Activated T-cell treated with anti-CD3 and anti-CD28 coated beads for 24 hours (primary cell): Measurements from ENCODE around the gene RBMS1.

Experiments
- DNase-seq: peaks from one replicate; pipeline ENCODE4 v3.0.0-alpha.2; 2020; ENCODE audit warnings: low read depth

RBMS1 gene

DNA sequence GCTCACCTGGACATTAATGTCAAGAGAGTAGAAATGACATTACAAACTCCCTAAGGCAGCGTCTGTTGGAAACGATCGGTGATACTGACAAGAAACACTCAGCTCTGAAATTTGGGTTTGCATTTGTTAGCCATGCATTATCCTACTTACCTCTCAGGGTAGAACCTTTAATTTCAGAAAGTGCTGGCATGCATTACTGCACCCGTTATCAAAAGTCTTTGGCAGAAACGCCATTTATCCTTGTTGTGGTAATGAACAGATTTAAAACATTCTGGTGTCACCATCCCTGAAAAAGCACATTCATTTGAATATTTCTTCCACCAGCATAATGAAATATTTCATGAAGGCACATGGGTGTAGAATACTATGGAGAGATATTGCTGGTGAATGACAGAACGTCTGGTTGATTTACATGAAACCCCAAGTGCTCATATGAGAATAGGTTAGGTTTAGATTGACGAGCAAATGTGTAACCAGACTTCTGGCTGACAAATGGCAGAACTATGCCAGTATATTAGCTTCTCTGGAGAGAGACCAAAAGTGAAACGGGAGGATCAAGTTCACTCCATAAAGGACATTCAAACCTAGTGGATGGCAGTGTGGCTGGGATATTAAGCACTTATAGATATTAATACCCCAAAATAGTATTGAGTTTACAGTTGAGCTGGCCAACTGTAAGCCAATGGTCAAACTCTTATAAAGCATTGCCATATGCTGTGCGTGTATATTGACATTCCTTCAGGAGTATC, 240.0 kb downstream of the RBMS1 start:
- DNase-seq = no peak

DNA sequence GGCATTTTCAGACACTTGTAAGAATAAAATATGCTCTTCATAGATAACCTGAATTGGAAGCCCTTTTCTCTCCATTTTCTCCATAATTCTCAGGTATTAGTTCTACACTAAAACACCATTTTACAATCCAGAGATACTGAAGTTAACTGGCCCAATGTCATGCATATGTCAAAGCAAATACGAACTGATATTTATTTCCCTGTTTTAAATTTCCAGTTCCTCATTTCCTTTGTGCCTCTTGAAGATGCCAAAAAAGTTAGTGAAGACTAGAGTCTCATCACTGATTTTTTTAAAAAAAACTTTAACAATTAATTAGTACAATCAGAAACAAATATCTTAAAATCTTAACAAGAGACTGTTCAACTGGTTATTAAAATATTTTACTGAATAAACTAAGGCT, 240.7 kb downstream of the RBMS1 start:
- DNase-seq = no peak

DNA sequence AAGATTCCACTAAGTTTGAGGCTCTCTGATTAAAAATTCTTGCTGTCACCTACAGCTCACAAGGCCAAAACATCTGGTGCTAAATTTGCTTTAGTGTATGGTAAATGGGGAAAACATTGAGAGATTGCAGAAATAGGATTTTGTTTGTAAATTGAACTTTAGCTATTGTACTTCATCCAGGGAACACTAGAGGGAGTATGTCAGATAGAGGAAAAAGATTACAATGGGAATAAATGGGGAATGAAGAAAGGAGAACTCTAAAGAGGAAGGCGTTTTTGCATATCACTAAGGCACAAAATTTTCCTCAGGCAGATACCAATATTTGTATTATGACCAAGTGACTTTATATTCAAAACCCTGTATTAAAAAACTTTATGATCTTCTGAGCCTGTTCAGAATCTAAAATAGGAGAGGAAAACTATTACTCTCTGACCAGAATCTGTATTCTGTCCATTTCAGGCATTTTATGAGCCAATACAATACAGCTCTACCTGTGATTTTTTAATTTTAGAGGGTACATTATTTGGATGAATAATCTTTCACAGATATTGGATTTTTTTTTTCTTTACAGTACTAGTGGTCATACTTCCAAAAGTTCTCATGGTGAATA, 241.2 kb downstream of the RBMS1 start:
- no peak for DNase-seq

DNA sequence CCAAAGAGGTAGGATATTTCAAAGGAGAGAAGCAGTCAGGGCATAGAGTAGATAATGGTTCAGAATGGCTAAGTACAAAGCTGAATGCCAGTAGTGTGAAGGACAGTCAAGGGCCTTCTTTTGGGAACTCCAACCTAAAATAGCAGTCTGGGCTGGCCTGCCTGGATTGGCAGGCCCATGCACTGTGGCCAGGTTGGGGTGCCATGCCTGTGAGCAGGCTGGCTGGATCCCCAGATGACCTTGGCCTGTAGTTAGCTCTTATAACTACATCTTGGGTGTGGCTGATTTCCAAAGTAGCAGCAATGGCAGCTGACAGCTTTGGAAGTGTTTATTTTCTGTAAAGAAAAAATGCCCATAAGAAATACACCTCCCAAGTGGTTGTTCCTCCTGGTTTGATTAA, 242.0 kb downstream of the RBMS1 start:
- DNase-seq = no peak

DNA sequence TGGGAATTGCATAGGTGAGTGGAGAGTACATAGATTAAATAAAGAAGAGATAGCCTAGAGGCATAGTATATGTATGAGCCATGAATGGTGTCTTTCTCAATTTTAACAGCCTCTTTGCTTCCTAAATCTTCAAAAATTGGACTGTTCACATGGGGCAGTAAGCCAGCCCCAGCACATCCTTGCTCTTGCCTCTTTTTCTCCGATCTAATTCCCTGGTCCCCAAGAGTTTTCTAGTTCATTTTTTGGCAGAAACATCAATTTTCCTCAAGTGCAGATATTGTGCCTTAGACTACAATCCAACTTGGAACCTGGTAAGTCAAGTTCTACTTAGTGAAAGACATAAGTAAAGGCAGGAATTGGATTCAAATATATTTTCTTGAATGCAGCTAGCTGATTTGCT, 243.7 kb downstream of the RBMS1 start:
- DNase-seq = no peak

DNA sequence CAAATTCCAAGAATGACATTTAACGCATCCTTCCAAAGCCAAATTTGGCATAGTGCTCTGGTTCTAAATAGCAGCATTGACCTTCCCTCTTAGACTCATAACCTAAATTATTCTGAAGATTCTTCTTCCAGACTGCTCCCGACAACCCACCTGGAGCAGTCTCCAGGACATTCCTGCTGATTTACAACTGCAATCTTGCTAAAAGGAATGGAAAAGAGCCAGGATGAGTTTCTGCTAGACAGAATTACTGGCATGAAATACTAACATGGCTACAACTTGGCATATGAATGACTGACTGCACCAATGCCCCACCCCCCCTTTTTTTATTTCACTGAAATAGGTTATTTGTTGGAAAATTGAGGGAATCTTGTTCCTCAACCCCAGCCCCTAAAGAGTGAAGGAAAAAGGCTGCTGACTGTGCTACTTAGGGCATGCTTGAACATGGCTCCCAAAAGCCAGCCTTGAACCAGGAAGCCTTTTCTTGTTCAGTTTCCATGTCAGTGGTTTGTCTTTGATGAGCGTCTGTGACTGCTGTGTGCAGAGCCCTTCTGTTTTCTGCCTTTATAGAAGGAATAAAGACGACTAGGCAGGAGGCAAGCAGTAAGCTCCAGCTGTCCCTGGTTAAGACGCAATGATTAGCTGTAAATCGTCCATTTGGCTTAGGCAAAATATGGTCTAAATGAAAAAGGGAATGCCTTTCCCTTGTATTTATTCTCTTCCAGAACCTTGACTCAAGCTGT, 246.1 kb downstream of the RBMS1 start:
- DNase-seq = no peak

DNA sequence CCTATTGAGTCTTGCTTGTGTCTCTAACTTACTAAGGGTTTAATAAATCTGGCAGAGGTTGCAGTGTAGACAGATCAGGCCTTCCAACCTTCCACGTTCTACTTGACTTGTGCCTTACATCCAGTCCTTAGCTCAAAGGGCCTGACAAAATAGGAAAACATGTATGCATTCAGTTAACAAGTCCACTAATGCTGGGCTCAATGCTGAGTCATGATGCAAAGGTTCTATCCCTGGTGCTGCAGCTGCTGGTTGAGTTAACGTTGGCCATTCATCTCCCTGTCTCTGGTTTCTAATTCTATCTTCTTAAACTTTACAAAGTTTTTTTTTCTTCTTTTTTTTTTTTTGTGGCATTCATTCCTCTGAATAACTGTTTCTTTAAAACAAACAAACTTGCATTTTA, 247.3 kb downstream of the RBMS1 start:
- no peak for DNase-seq

DNA sequence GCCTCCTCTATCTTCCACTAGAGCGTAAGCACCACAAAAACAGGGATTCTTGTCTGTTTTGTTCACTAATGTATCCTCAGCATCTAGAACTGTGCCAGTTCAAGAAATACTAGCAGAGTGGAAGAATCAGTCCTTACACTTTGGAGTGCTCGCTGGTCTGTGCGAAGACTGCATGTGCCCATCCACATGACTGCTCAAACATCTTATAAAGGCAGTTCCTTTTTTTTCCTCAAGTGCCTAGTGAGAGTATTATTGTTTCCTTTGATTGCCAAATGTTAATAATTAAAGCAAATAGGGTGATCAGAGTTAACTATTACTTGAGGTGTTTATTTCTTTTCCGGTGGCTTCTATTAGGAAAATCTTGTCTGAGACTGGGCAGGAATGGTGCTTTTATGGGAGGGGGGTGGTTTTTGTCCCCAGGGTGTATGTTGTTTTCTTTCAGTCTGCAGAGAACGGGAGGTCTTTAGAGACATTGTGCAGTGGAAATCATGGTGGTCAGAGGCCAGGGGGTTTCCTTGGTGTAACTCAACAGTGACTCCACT, 247.9 kb downstream of the RBMS1 start:
- no peak for DNase-seq

DNA sequence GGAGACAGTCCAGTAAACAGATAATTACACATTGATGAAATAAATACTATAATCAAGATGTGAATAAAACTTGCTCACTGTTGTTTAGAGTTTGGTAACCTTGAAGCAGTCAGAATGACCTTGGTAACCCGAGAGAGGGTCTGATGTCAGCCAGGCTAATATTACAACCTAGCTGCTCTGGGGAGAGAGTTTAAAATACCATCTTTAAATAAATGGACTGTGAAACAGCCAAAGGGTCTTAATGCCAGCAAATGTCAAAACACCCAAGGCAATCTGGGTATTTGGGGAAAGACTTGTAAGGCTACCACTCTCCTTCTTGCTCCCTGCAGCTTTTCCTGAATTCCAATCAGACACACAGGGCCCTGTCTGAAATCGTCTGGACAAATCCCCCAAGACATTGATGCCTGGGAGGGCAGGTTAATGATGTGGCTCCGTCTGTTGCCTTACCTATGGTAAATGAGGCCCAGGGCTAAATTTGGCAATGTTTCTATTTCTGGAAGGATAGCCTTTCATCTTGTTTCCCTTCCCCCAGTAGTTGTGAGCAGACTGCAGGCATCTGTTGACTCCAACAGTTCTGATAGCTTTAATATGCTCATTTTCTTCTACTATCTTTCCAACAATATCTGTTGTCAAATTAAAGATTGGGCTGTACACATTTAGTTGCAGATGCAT, 250.6 kb downstream of the RBMS1 start:
- no peak for DNase-seq

DNA sequence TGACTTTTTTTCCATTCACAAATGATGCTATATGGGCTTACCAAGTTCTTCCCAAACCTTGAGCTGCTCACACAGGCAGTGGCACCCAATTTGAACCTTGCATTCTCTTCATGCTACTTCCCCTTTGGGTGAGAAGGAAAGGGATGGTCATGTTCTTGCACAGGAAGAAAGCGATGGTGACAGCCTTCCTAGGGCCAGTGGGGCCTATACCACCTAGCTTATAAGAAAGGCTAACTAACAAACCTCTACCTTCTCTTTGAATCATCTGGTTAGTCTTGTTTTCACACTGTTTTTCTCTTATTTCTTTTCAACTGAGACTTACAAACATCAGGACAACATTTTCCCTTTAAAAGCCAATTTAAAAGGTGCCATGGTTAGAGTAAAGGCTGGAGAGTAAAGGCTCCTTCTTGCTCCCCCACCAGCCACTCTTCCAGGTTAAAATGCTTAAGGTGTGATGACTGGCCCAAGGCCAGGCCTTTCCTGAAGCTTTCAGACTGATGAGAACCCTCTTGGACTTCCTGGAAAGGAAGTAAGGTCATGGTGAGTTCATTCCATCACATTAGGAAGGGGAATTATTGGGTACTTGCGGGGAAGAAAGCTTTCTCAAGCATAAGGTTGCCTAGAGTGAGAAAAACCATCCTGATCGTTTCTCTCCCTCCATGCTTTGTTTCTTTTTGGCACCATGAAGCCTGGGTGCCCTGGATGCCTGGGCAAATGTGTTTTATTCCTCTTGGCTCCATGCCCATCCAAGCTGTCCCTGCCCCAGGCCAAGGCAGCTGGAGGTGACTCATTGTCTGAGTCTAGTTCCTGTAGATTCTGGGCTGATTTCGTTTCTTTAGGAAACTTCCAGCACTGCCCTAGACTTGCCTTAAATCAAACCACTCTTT, 252.1 kb downstream of the RBMS1 start:
- DNase-seq = no peak

DNA sequence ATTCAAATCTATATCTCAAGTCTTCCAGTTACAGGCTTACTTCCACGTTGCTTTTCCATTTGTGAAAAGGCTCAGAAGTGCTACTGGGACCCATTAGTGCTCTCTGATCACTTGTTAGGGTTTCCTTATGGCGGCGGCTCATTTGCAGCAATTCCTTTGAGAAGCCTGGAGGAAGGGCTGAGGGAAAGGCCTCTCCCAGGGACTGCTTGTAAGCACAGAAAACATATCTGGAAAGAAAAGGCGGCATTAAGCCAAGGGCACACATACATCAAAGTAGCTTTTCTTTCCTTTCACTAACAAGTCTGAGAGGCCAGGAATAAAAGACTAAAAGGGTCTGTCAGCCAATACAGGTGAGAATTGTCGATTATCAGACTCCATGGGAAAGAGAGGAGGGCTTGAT, 254.2 kb downstream of the RBMS1 start:
- no peak for DNase-seq

DNA sequence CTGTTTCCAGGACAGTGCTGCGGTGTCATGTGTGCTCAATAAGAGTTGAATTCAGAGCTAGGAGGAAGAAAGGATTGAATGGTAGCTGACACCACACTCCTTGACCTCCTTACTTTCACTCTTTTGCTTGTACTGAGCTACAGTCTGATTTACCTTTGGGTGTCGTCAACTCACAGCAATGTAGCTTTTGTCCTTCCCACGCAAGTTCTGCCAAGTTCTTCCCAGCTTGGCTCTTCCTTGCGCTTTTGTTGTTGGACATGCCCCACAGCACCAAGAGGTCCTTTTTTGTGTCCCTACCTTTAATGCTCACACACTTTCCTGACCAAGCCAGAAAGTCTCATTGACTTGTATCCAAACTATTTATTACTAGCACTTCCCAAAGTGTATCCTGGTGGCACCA, 255.2 kb downstream of the RBMS1 start:
- no peak for DNase-seq

DNA sequence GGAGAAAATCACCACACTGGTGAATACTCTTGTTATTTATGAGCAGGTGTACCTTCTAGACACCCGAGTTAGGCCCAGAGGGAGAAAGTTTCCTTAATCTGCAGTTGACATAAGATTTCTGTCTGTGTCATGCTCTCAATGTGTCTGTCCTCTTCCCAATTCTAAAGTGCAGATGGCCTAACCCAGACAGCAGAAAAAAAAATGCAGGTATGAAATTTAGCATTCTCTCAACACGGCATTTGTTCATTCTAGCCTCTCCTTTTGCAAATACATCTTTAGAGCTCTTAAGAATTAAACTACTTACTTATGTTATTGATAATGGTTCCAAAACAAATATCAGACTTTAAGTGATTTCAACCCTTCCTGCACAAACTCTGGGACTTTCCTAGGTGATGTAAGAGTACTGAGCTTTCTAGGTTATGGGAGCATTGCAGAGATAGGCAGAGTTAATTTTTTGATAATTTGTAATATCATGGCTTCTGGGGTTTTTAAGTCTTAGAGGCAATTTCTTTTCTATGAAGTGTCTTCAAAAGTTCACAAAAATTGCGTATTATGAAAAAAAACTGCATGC, 260.6 kb downstream of the RBMS1 start:
- DNase-seq = no peak

DNA sequence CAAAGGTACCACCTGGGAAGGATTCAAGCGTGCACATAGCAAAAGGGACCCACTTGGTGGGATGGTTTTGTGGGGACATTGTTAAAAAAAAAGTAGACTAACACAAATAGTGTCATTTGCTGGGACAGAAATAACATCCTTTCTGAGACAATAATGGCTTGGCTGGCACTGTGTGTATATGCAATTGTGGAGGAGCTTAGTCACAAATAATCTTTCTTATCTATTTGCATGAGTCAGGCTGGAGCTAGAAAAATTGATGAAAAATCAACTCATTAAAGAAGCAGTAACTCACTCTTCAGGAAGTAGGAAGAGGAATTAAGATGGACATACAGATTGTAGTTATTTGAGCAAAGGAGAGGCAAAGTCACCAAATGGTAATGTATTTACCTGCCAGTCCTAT, 264.0 kb downstream of the RBMS1 start:
- no peak for DNase-seq

DNA sequence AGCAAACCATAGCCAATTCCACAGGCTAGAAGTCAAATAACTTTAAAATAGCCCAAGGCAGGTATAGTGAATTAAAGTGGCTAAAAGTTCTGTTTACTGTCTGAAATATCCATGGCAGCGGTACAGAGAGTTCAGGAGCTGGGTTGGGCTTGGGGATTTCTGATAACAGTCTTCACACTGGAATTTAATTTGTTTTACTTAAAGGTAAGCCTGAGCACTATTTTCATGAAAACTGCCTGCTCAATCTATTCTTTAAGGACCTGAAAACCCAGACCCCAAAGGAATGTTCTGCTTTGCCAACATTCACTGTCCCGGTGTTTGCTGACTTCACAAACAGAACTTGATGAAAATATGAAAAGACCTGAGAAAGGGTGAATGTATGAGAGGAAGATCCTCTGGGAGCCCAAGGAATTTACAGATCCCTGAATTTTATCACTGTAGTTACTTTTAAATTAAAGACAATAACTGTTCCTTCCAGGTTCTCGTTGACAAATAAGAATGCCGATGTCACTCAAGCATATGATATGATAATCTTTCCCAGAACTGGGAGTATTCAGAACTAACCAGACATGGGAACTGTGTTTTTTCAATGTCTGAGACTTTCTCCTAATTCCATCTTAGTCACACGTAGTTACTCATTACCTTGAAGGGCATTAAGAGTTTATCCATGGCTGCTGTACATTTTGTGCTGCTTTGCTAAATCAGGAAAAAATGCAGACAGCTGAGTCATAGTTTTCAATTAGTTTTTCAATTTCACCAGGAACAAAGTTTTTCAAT, 265.3 kb downstream of the RBMS1 start:
- no peak for DNase-seq

DNA sequence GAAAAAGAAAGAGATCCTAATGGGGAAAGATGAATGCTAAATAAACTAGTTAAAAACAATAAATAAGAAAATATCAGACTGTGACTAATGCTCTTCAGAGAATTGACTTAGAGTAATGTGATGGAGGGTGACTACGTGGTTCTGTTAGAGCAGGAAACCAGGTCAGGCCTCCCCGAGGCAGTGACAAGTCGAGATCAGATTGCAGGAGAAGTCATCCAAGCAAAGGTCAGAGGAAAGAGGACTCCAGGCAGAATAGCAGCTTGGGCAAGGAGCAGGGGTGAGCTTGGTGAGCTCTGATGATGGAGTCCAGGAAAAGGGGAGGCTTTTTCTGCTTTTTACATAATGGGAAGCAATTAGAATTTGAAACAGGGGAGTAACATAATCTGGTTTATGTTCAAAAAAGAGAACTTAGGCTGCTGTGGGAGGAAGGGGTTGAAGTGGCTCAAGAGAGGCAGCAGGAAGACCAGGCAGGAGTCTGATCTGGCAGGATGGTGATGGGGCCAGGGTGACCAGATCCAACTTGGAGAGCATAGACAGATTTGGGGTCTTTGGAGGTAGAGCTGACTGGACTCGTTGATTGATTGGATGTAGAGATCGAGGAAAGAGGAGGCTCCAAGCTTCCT, 266.2 kb downstream of the RBMS1 start:
- DNase-seq = no peak

DNA sequence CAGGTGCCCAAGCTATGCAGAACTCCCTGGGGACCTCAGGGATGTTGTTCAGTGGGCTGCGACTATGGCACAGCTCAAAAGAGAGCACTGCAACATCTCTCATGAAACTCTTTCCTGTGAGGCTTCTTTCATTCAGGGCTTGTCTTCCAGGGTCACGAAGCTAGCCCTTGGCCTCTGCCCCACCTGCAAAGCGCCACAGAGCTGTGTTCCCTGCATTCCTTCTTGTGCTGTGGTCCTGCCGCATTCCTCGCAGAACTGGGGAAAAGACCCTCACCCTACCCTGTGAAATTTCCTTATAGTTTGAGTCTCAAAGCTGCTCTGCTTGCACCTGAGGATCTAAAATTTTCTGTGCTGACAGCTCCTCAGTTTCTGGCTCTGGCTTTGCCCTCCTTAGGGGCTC, 267.2 kb downstream of the RBMS1 start:
- no peak for DNase-seq

DNA sequence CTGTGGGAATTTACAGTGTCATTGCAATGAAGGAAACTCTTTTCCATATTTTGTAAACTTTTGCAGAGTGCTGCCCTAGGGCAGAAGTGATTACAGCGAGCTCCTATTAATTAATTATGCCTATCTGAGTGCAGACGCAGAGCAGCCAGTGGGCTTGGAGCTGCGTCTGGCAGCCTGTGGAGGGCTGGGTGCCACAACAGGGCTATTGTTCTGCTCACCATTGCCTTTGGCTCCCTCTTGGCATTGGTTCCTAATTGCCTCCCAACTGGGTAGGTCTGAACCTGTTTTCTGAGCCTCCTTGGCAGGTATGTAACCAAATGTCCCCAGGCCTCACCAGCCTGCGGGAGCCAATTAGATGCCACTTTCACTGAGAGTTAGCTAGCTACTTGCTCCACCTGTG, 267.9 kb downstream of the RBMS1 start:
- no peak for DNase-seq

DNA sequence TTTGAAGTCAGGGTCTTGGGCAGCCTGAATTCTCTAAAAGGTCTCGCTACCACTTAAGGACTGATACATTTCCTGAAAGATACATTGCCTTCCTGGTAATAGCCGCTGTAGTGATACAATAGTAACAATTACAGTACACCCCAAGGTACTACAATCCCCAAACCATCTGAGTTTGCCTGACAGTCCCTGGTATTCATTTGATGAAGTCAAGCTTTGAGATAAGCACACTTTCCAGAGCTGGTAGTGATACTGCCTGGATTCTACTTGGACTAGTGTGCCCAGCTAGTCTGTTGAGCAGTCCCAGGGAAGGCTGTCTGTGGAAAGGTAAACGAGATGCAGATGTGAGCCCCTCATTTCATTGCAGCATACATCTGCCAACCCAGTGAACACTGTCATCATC, 269.1 kb downstream of the RBMS1 start:
- DNase-seq = no peak

DNA sequence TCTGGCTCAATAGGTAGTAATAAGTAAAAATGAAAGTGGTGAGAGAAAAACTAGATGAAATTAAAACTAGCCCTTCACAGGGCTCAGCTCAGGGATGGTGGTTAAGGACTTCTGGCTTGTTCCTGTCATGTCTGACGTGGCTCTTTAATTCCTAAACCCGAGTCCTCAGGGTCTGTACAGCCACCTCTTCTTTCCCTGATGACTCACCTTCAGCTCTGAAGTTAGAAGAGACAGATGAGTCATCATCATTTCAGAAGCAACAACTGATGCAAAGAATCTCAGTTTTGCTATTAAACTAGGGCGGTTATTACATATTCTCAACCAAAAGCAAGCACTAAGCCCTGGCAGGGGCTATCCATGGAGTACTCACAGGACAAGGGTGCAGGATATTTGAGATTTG, 269.5 kb downstream of the RBMS1 start:
- DNase-seq = no peak
